Measurements from ENCODE around the gene C1orf115. TPM values are rescaled to one million over a fixed set of nuclear protein-coding genes. Genes with fewer than 3 reads are reported as not detected.
A peak's percentile ranks its signal among the peaks of the same experiment; 100 is the strongest.
"Not testable (repeated sequence)": the region's sequence is repeated elsewhere in the genome, so short reads cannot be mapped to it uniquely, and the experiment has no call there.

The C1orf115 gene
- total RNA-seq, 1 donor from 2014 or later: 6.7 TPM

- peak; percentile 75 for DNase-seq (ENCODE audit: low read depth)
- TF ChIP-seq CTCF (conservative IDR thresholded peaks at IDR 0.05; ENCODE audit: low read depth, low read length): peak; percentile 93
- H3K4me3 ChIP-seq (ENCODE audit: low read depth, low read length): peak overlapping the region; percentile 29
Measured at GRCh38 chr1:220733086-220733601, 43.0 kb downstream of the C1orf115 start.

GRCh38 chr1:220734571-220735326, 44.6 kb downstream of the C1orf115 start:
- H3K4me3 ChIP-seq (ENCODE audit: low read depth, low read length): peak overlapping the region; percentile 14
- TF ChIP-seq CTCF (conservative IDR thresholded peaks at IDR 0.05; ENCODE audit: low read depth, low read length): no peak
- DNase-seq (ENCODE audit: low read depth): peak; percentile 68

GRCh38 chr1:220736283-220736682, 46.1 kb downstream of the C1orf115 start:
- H3K4me3 ChIP-seq (ENCODE audit: low read depth, low read length); DNase-seq (ENCODE audit: low read depth): not testable (repeated sequence)

GRCh38 chr1:220741349-220741748, 51.2 kb downstream of the C1orf115 start:
- H3K4me3 ChIP-seq (ENCODE audit: low read depth, low read length): no peak overlapping the region
- no peak for DNase-seq (ENCODE audit: low read depth)
- no peak for TF ChIP-seq CTCF (conservative IDR thresholded peaks at IDR 0.05; ENCODE audit: low read depth, low read length)

GRCh38 chr1:220741825-220742224, 51.7 kb downstream of the C1orf115 start:
- no peak overlapping the region for H3K4me3 ChIP-seq (ENCODE audit: low read depth, low read length)
- DNase-seq (ENCODE audit: low read depth): no peak
- no peak for TF ChIP-seq CTCF (conservative IDR thresholded peaks at IDR 0.05; ENCODE audit: low read depth, low read length)

GRCh38 chr1:220742520-220742919, 52.4 kb downstream of the C1orf115 start:
- TF ChIP-seq CTCF (conservative IDR thresholded peaks at IDR 0.05; ENCODE audit: low read depth, low read length): no peak
- DNase-seq (ENCODE audit: low read depth): no peak
- H3K4me3 ChIP-seq (ENCODE audit: low read depth, low read length): no peak overlapping the region

GRCh38 chr1:220746851-220747250, 56.7 kb downstream of the C1orf115 start:
- no peak overlapping the region for H3K4me3 ChIP-seq (ENCODE audit: low read depth, low read length)
- no peak for TF ChIP-seq CTCF (conservative IDR thresholded peaks at IDR 0.05; ENCODE audit: low read depth, low read length)

More at GRCh38 chr1:220746851-220747250, 56.7 kb downstream of the C1orf115 start:
- no peak for DNase-seq (ENCODE audit: low read depth)
